Stimulated activated CD8-positive, alpha-beta memory T cell treated with anti-CD3 and anti-CD28 coated beads, Interleukin-7, amount 100 ng/mL, for 4 hours (primary cell): ENCODE results near the gene TNFSF8.

ENCODE experiments used
- DNase-seq, 2 donors: peaks; one replicate each; pipeline ENCODE4 v3.0.0-alpha.2; 2020; ENCODE audit warnings: low read depth in 2 of 2

TNFSF8 gene

GRCh38 chr9:114869845-114870244, 60.5 kb downstream of the TNFSF8 start:
- DNase-seq, result no peak

- DNase-seq, result no peak
These were observed 61.0 kb downstream of the TNFSF8 start for GRCh38 chr9:114869378-114869777.

- DNase-seq, result no peak
These were observed 63.1 kb downstream of the TNFSF8 start for GRCh38 chr9:114867327-114867726.

GRCh38 chr9:114864471-114864870, 65.9 kb downstream of the TNFSF8 start:
- no peak for DNase-seq

GRCh38 chr9:114861922-114862605, 68.3 kb downstream of the TNFSF8 start:
- no peak for DNase-seq

GRCh38 chr9:114861273-114861672, 69.1 kb downstream of the TNFSF8 start:
- DNase-seq, result no peak

- no peak for DNase-seq
These were observed 70.2 kb downstream of the TNFSF8 start for GRCh38 chr9:114860187-114860586.

- DNase-seq, result no peak
These were observed 73.5 kb downstream of the TNFSF8 start for GRCh38 chr9:114856942-114857315.

- DNase-seq, result no peak
These were observed 74.0 kb downstream of the TNFSF8 start for GRCh38 chr9:114856215-114856941.

- DNase-seq, result no peak
These were observed 74.9 kb downstream of the TNFSF8 start for GRCh38 chr9:114855488-114855887.

GRCh38 chr9:114854736-114855355, 75.5 kb downstream of the TNFSF8 start:
- DNase-seq, result no peak

GRCh38 chr9:114853071-114853855, 77.1 kb downstream of the TNFSF8 start:
- no peak for DNase-seq

- no peak for DNase-seq
These were observed 78.3 kb downstream of the TNFSF8 start for GRCh38 chr9:114852050-114852594.

- DNase-seq, result no peak
These were observed 79.1 kb downstream of the TNFSF8 start for GRCh38 chr9:114851306-114851705.
